ENCODE measurements around the gene CLOCK. TPM values are rescaled to one million over a fixed set of nuclear protein-coding genes. Genes with fewer than 3 reads are reported as not detected.

CLOCK gene
- total and polyA plus RNA-seq, 10 of the 15 experiments (the other 5 are each of a cell fraction or from before 2014, with no cell fraction given) = 2.8 to 11.7 (median 10.4) TPM

GRCh38 chr4:55485821-55486220, 60.9 kb downstream of the CLOCK start (continued):
- no peak for TF ChIP-seq SIX5 (IDR thresholded peaks at IDR 0.05; ENCODE audit: low read depth, low read length, severe bottlenecking)
- no peak for TF ChIP-seq PAX5 (IDR thresholded peaks at IDR 0.05; ENCODE audit: borderline replicate concordance, low read depth, low read length)
- no peak for TF ChIP-seq ATF3 (IDR thresholded peaks at IDR 0.05; ENCODE audit: borderline replicate concordance, extremely low read depth, low read depth, low read length)
- TF ChIP-seq CHD1 (IDR thresholded peaks at IDR 0.05; ENCODE audit: low read depth, low read length) = no peak
- no peak for TF ChIP-seq SMARCA5 (IDR thresholded peaks at IDR 0.05)
- TF ChIP-seq ETV6 (conservative IDR thresholded peaks at IDR 0.05 in 1 of 2, IDR thresholded peaks at IDR 0.05 in 1 of 2; ENCODE audit: borderline replicate concordance in 1 of 2, low read depth in 1 of 2) = no peak
- TF ChIP-seq MYB (IDR thresholded peaks at IDR 0.05; ENCODE audit: borderline replicate concordance, low read depth, low read length) = no peak
- TF ChIP-seq, protein P1, sequence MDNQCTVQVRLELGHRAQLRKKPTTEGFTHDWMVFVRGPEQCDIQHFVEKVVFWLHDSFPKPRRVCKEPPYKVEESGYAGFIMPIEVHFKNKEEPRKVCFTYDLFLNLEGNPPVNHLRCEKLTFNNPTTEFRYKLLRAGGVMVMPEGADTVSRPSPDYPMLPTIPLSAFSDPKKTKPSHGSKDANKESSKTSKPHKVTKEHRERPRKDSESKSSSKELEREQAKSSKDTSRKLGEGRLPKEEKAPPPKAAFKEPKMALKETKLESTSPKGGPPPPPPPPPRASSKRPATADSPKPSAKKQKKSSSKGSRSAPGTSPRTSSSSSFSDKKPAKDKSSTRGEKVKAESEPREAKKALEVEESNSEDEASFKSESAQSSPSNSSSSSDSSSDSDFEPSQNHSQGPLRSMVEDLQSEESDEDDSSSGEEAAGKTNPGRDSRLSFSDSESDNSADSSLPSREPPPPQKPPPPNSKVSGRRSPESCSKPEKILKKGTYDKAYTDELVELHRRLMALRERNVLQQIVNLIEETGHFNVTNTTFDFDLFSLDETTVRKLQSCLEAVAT (IDR thresholded peaks at IDR 0.05) = no peak
- TF ChIP-seq SKIL (IDR thresholded peaks at IDR 0.05; ENCODE audit: low read depth, poor library complexity, severe bottlenecking) = no peak
